Measurements from ENCODE around the gene PURB. TPM values are rescaled to one million over a fixed set of nuclear protein-coding genes. Genes with fewer than 3 reads are reported as not detected.

Gene PURB
- total and polyA plus RNA-seq, 10 of the 15 experiments (the other 5 are each of a cell fraction or from before 2014, with no cell fraction given) = 0.77 to 18.6 (median 8.9) TPM

GRCh38 chr7:44849259-44849884 is 36.0 kb downstream of the PURB start:
- H3K4me3 ChIP-seq = peak overlapping the region; percentile 84
- ChIA-PET CTCF (interaction anchor here (0.6 to 4.8 kb wide), 17 partner anchors 8 to 369 kb away, joined by 3 to 41 read pairs (median 3); partner anchors contain the start of gene NUDCD3), SMC1A (ENCODE audit: uncharacterized antibody, unreplicated experiment) (interaction anchor here (1.0 to 8.0 kb wide), 13 partner anchors 9 to 289 kb away, joined by 3 to 46 read pairs (median 5); partner anchors contain the start of genes DDX56, OGDH and TMED4), POLR2A (interaction anchor here (0.9 to 3.7 kb wide), 12 partner anchors 23 to 267 kb away, joined by 3 to 35 read pairs (median 8); partner anchors contain the start of genes OGDH, PURB, TMED4 and ZMIZ2), RAD21 (ENCODE audit: unreplicated experiment) (interaction anchor here (1.0 to 4.0 kb wide), 16 partner anchors 8 to 286 kb away, joined by 3 to 46 read pairs (median 6); partner anchors contain the start of genes CCM2, DDX56, PURB and TBRG4)
- intact Hi-C loops (cut with micrococcal nuclease; ENCODE audit: unreplicated experiment) (loop anchor here (2.0 to 5.0 kb wide), 3 partner anchors 35 to 263 kb away; partner anchors contain the start of genes PURB and TBRG4), in situ Hi-C loops (cut with MboI) (no loop called here)
- no peak for FAIRE-seq
- H3K4me2 ChIP-seq (ENCODE audit: control insufficient read depth, insufficient read depth) = peak overlapping the region; percentile 77
- peak overlapping the region; percentile 76; the same call in 1 of the 2 replicates for H3K27ac ChIP-seq (ENCODE audit: control insufficient read depth, insufficient read depth)
- no TSS peak for BruUV-seq (replicated peaks)
- ATAC-seq = no peak
- peak overlapping the region; percentile 80 for H3K9ac ChIP-seq (ENCODE audit: control insufficient read depth, insufficient read depth, low read length)
- no peak for TF ChIP-seq POU2F2 (IDR thresholded peaks at IDR 0.05; ENCODE audit: borderline replicate concordance, low read depth, low read length)
- no peak for TF ChIP-seq BCL3 (IDR thresholded peaks at IDR 0.05; ENCODE audit: borderline replicate concordance, insufficient read depth, low read depth, low read length, poor library complexity, severe bottlenecking)
- no peak for TF ChIP-seq E2F8 (IDR thresholded peaks at IDR 0.05; ENCODE audit: low read depth, partially characterized antibody)
- peaks cover 5% of the 10 kb centered on the region; the same call in 1 of the 2 replicates for H3K4me1 ChIP-seq (ENCODE audit: control insufficient read depth, insufficient read depth, low read length)
- H3K27me3 ChIP-seq (replicated peaks in 1 of 2; ENCODE audit: control insufficient read depth in 2 of 2, insufficient read depth in 2 of 2, low read length in 1 of 2) = no peaks in the 10 kb centered on the region
- H3K79me2 ChIP-seq (ENCODE audit: control insufficient read depth, insufficient read depth, low read length) = peaks cover 32% of the 10 kb centered on the region
- no peak overlapping the region for H2AFZ ChIP-seq (ENCODE audit: control insufficient read depth, low read depth, low read length)
- H3K36me3 ChIP-seq (ENCODE audit: control insufficient read depth in 2 of 2, insufficient read depth in 2 of 2, low read length in 1 of 2) = no peaks in the 10 kb centered on the region
- no peak for DNase-seq (ENCODE audit: low read depth, low spot score)
- WGBS (ENCODE audit: insufficient coverage, insufficient replicate concordance, low lambda C conversion rate, missing lambda C conversion rate) = 66% methylated on average over 10 of the region's 10 CpGs
- no peaks in the 10 kb centered on the region for H3K9me3 ChIP-seq (replicated peaks; ENCODE audit: control insufficient read depth, insufficient read depth, low read length)
- no peaks in the 10 kb centered on the region for H4K20me1 ChIP-seq (ENCODE audit: control insufficient read depth, insufficient read depth)
